SW 1271 (cell line): Measurements from ENCODE around the gene ADAMTSL5.
"Not testable (repeated sequence)": the region's sequence is repeated elsewhere in the genome, so short reads cannot be mapped to it uniquely, and the experiment has no call there.

ENCODE experiments used
- DNase-seq, 2 experiments: peaks; one replicate each; lab custom pipeline; 2025; lab: John Stamatoyannopoulos, UW

ADAMTSL5 gene

GRCh38 chr19:1512671-1513498 lies at the start of gene ADAMTSL5:
Gene ADAMTSL5 (minus strand): TSS chr19:1513019. CDS start chr19:1510943, 2,076 bp downstream.
- peak; percentile 40 to 56 for DNase-seq

GRCh38 chr19:1561236-1561842 lies 48.5 kb upstream of the ADAMTSL5 start:
- DNase-seq: no peak

GRCh38 chr19:1560286-1560882 lies 47.6 kb upstream of the ADAMTSL5 start:
- no peak for DNase-seq

GRCh38 chr19:1558552-1558951 lies 45.7 kb upstream of the ADAMTSL5 start:
- DNase-seq: no peak

- DNase-seq: no peak
These were observed 43.7 kb upstream of the ADAMTSL5 start for GRCh38 chr19:1556390-1557070.

- DNase-seq: no peak
These were observed 42.9 kb upstream of the ADAMTSL5 start for GRCh38 chr19:1555487-1556389.

GRCh38 chr19:1554968-1555367 lies 42.1 kb upstream of the ADAMTSL5 start:
- DNase-seq: no peak

- no peak for DNase-seq
These were observed 40.6 kb upstream of the ADAMTSL5 start for GRCh38 chr19:1553415-1553814.

- no peak for DNase-seq
These were observed 38.5 kb upstream of the ADAMTSL5 start for GRCh38 chr19:1551068-1552040.

GRCh38 chr19:1549332-1549945 lies 36.6 kb upstream of the ADAMTSL5 start:
- no peak for DNase-seq

- no peak for DNase-seq
These were observed 27.6 kb upstream of the ADAMTSL5 start for GRCh38 chr19:1540365-1540925.

- not testable (repeated sequence) for DNase-seq
These were observed 26.9 kb upstream of the ADAMTSL5 start for GRCh38 chr19:1539749-1540148.

GRCh38 chr19:1538978-1539377 lies 26.2 kb upstream of the ADAMTSL5 start:
- no peak for DNase-seq

- DNase-seq: not testable (repeated sequence)
These were observed 22.9 kb upstream of the ADAMTSL5 start for GRCh38 chr19:1535699-1536098.

- DNase-seq: no peak
These were observed 22.2 kb upstream of the ADAMTSL5 start for GRCh38 chr19:1534972-1535371.

GRCh38 chr19:1533510-1534150 lies 20.8 kb upstream of the ADAMTSL5 start:
- DNase-seq: no peak

- no peak for DNase-seq
These were observed 19.2 kb upstream of the ADAMTSL5 start for GRCh38 chr19:1532003-1532402.

- no peak for DNase-seq
These were observed 18.8 kb upstream of the ADAMTSL5 start for GRCh38 chr19:1531587-1531986.

- not testable (repeated sequence) for DNase-seq
These were observed 18.0 kb upstream of the ADAMTSL5 start for GRCh38 chr19:1530856-1531255.
